H1 (cell line): ENCODE results near the gene PTMA. TPM values are rescaled to one million over a fixed set of nuclear protein-coding genes. Genes with fewer than 3 reads are reported as not detected.

Experiments
- CHD2 ChIP-seq: IDR thresholded peaks from 2 replicates; pipeline ENCODE4 v1.6.1; 2012; ENCODE audit warnings: low read length, improper control_type of control experiment
- CTBP2 ChIP-seq: IDR thresholded peaks from 2 replicates; pipeline ENCODE4 v1.7.0; 2011; ENCODE audit warnings: borderline replicate concordance, mild to moderate bottlenecking, moderate library complexity, mixed read lengths, low read length; ENCODE audit not compliant: insufficient read depth, insufficient read length
- HDAC2 ChIP-seq, 2 experiments: fragments of 300-600 bp in 1 of 2; sonication (generic) in 1 of 2; IDR thresholded peaks; 2 replicates each; pipeline ENCODE4 v1.6.1; 2011 to 2012; ENCODE audit warnings: low read depth in 2 of 2, low read length in 2 of 2, mild to moderate bottlenecking in 2 of 2, moderate library complexity in 2 of 2, borderline replicate concordance in 1 of 2, inconsistent platforms in 1 of 2
- KDM1A ChIP-seq: fragments of 200-600, 300-600 bp; sonication (generic); IDR thresholded peaks from 2 replicates; pipeline ENCODE4 v1.7.1; 2016; ENCODE audit warnings: mild to moderate bottlenecking, low read length, borderline replicate concordance
- KDM5A ChIP-seq: fragments of 200-600 bp; IDR thresholded peaks from 2 replicates; pipeline ENCODE4 v1.7.1; 2012; ENCODE audit warnings: mild to moderate bottlenecking, low read length, inconsistent platforms, mixed read lengths
- POLR2AphosphoS5 ChIP-seq: IDR thresholded peaks from 2 replicates; pipeline ENCODE4 v1.6.1; 2011; ENCODE audit warnings: low read depth, low read length
- POU5F1 ChIP-seq: IDR thresholded peaks from 2 replicates; pipeline ENCODE4 v1.6.1; 2011; ENCODE audit warnings: low read depth, mild to moderate bottlenecking, low read length, moderate library complexity
- RBBP5 ChIP-seq: IDR thresholded peaks from 2 replicates; pipeline ENCODE4 v1.7.1; 2012; ENCODE audit warnings: low read depth, mild to moderate bottlenecking, inconsistent platforms, low read length, moderate library complexity, borderline replicate concordance
- SAP30 ChIP-seq: fragments of 300-600 bp; sonication (generic); IDR thresholded peaks from 2 replicates; pipeline ENCODE4 v1.7.1; 2012; ENCODE audit warnings: low read length, moderate library complexity, mild to moderate bottlenecking, inconsistent platforms; ENCODE audit not compliant: insufficient read depth, insufficient replicate concordance
- SIN3A ChIP-seq, 2 experiments: IDR thresholded peaks in 1 of 2; conservative IDR thresholded peaks in 1 of 2; 2 replicates each; pipeline ENCODE4 v1.6.1; 2011 to 2012; ENCODE audit warnings: low read length in 2 of 2, improper control_type of control experiment in 1 of 2, low read depth in 1 of 2, mild to moderate bottlenecking in 1 of 2
- SIRT6 ChIP-seq: IDR thresholded peaks from one replicate; pipeline ENCODE4 v1.7.1; 2012; ENCODE audit warnings: low read length, inconsistent platforms
- SP2 ChIP-seq: IDR thresholded peaks from 2 replicates; pipeline ENCODE4 v1.6.1; 2012; ENCODE audit warnings: mild to moderate bottlenecking, low read length, inconsistent platforms
- SP4 ChIP-seq: IDR thresholded peaks from 2 replicates; pipeline ENCODE4 v1.6.1; 2012; ENCODE audit warnings: low read length, inconsistent platforms
- SRF ChIP-seq: IDR thresholded peaks from 2 replicates; pipeline ENCODE4 v1.6.1; 2011; ENCODE audit warnings: mild to moderate bottlenecking, low read depth, low read length, moderate library complexity
- TAF7 ChIP-seq: optimal IDR thresholded peaks from 2 replicates; pipeline ENCODE3; 2011; ENCODE audit warnings: low read depth, mild to moderate bottlenecking, inconsistent platforms, low read length, moderate library complexity, borderline replicate concordance
- TBP ChIP-seq: IDR thresholded peaks from 2 replicates; pipeline ENCODE4 v1.6.1; 2011; ENCODE audit warnings: low read depth, low read length, improper control_type of control experiment
- TEAD4 ChIP-seq: IDR thresholded peaks from 2 replicates; pipeline ENCODE4 v1.6.1; 2012; ENCODE audit warnings: low read depth, low read length, inconsistent platforms, mixed read lengths
- polyA plus RNA-seq, 7 experiments: library from polyadenylated mRNA; depleted of rRNA in 3 of 7; stranded (reverse) in 5 of 7; unstranded in 2 of 7; fragments of >200 nt in 5 of 7; fragments of 200-250 nt in 2 of 7; gene quantifications; 1 replicate in 5 of 7; 2 replicates in 1 of 7; 4 replicates in 1 of 7; pipeline versions ENCODE4 v1.2.1 to v1.2.3, GENCODE V29; 2011 to 2013; ENCODE audit warnings: missing spikeins in 2 of 7, mixed read lengths in 2 of 7
- total RNA-seq: library from RNA; stranded (reverse); fragmentation: NEBNext Ultra II Directional; extraction: Animal tissue kit (Norgen Biotek cat#: 25700); gene quantifications from 2 replicates; pipeline ENCODE4 v1.2.1, GENCODE V29; 2021
- TF ChIP-seq, protein P1 (sequence below): IDR thresholded peaks from 2 replicates; pipeline ENCODE4 v1.6.1; 2011; ENCODE audit warnings: low read depth, mild to moderate bottlenecking, low read length; ENCODE audit not compliant: insufficient read depth
- TF ChIP-seq, protein P2 (sequence below): IDR thresholded peaks from 2 replicates; pipeline ENCODE4 v1.6.1; 2012; ENCODE audit warnings: inconsistent platforms
- TF ChIP-seq, protein P3 (sequence below), 3 experiments: IDR thresholded peaks; 1 replicate in 2 of 3; 2 replicates in 1 of 3; pipeline versions ENCODE4 v1.5.1 to v1.6.1; 2011; ENCODE audit warnings: low read length in 3 of 3, mild to moderate bottlenecking in 3 of 3, inconsistent platforms in 2 of 3, low read depth in 1 of 3, moderate library complexity in 1 of 3; ENCODE audit not compliant: insufficient read depth in 1 of 3; ENCODE audit errors: control extremely low read depth in 1 of 3

Gene PTMA
- total and polyA plus RNA-seq, 2 of the 8 experiments (the other 6 are each of a cell fraction or from before 2014, with no cell fraction given) = 683 to 2,680 TPM

DNA sequence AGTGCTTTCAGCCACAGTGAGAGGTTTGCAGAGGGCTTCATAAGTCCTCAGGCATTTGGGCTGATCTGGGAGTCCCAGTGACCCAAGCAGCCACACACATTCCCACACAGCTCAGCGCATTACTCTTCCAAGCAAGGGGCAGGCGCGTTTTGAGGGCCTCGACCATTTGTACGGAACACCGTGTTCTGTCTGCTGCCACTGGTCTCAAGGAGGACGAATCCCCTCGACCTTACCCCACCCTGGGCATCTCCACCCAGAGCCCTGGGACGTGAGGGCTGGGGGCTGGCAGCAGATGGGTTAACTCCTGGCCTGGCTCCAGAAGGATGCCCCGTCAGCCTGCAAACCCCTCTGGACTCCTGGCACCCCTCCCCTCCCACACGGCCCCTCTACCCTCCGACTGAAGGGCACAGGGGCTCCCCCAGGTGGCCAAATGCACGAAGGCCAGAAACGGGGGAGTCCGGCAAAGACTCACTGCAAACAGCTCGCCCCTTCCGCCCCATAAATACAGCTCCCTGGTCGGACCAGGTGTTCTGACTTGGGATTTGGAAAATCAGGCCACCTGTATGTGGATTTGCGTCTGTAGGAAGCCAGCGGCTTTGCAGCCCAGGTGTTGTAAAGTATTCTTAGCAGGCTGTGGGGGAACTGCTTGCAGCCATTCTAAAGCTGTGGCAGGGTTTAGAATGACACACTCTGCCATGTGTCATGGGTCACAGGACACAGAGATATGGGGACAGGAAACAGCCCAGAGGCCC is 33.6 kb upstream of the PTMA start (continued):
- TF ChIP-seq TEAD4 (no peak), KDM1A (no peak), POLR2AphosphoS5 (no peak), POU5F1 (no peak), CHD2 (no peak), RBBP5 (no peak; the same call in 1 of the 2 replicates), KDM5A (no peak), HDAC2 (IDR thresholded peaks at IDR 0.05; ENCODE audit: borderline replicate concordance in 1 of 2, low read depth in 2 of 2, low read length in 2 of 2) (no peak), CTBP2 (no peak), TBP (peak; percentile 22; the same call in 1 of the 2 replicates), SRF (no peak), SP2 (no peak), SAP30 (no peak), TAF7 (no peak), SP4 (no peak), SIRT6 (no peak), SIN3A (conservative IDR thresholded peaks at IDR 0.05 in 1 of 2, IDR thresholded peaks at IDR 0.05 in 1 of 2; ENCODE audit: low read depth in 1 of 2, low read length in 2 of 2) (0 out of 4 replicates have a peak, but pooled peaks of 1 of the 2 experiments have one; percentile 26)
- TF ChIP-seq, protein P1, sequence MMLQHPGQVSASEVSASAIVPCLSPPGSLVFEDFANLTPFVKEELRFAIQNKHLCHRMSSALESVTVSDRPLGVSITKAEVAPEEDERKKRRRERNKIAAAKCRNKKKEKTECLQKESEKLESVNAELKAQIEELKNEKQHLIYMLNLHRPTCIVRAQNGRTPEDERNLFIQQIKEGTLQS = no peak
- TF ChIP-seq, protein P2, sequence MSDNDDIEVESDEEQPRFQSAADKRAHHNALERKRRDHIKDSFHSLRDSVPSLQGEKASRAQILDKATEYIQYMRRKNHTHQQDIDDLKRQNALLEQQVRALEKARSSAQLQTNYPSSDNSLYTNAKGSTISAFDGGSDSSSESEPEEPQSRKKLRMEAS = no peak; the same call in 1 of the 2 replicates
- TF ChIP-seq, protein P3, sequence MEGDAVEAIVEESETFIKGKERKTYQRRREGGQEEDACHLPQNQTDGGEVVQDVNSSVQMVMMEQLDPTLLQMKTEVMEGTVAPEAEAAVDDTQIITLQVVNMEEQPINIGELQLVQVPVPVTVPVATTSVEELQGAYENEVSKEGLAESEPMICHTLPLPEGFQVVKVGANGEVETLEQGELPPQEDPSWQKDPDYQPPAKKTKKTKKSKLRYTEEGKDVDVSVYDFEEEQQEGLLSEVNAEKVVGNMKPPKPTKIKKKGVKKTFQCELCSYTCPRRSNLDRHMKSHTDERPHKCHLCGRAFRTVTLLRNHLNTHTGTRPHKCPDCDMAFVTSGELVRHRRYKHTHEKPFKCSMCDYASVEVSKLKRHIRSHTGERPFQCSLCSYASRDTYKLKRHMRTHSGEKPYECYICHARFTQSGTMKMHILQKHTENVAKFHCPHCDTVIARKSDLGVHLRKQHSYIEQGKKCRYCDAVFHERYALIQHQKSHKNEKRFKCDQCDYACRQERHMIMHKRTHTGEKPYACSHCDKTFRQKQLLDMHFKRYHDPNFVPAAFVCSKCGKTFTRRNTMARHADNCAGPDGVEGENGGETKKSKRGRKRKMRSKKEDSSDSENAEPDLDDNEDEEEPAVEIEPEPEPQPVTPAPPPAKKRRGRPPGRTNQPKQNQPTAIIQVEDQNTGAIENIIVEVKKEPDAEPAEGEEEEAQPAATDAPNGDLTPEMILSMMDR (IDR thresholded peaks at IDR 0.05; ENCODE audit: control extremely low read depth in 1 of 3, insufficient read depth in 1 of 3, low read depth in 1 of 3, low read length in 3 of 3) = peak in 2 of 3 experiments; percentile 91 to 94; a peak in 3 of 4 replicates
